ENCODE data around the gene OXNAD1. TPM values are rescaled to one million over a fixed set of nuclear protein-coding genes. Genes with fewer than 3 reads are reported as not detected.

Gene OXNAD1
- total and polyA plus RNA-seq, 10 of the 15 experiments (the other 5 are each of a cell fraction or from before 2014, with no cell fraction given), result 5.6 to 27.8 (median 16.2) TPM

GRCh38 chr3:16255726-16256125 is 9.3 kb upstream of the OXNAD1 start (continued):
- no peak for TF ChIP-seq ZBTB4 (CRISPR knock-in tag; IDR thresholded peaks at IDR 0.05)
- TF ChIP-seq SKIL (IDR thresholded peaks at IDR 0.05; ENCODE audit: low read depth, poor library complexity, severe bottlenecking), result no peak
- no peak for TF ChIP-seq CREM (IDR thresholded peaks at IDR 0.05; ENCODE audit: low read depth)
- no peak for TF ChIP-seq PML (IDR thresholded peaks at IDR 0.05; ENCODE audit: low read length)
- TF ChIP-seq, protein P1, sequence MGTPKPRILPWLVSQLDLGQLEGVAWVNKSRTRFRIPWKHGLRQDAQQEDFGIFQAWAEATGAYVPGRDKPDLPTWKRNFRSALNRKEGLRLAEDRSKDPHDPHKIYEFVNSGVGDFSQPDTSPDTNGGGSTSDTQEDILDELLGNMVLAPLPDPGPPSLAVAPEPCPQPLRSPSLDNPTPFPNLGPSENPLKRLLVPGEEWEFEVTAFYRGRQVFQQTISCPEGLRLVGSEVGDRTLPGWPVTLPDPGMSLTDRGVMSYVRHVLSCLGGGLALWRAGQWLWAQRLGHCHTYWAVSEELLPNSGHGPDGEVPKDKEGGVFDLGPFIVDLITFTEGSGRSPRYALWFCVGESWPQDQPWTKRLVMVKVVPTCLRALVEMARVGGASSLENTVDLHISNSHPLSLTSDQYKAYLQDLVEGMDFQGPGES (IDR thresholded peaks at IDR 0.05), result no peak
- no peak for TF ChIP-seq SUZ12 (IDR thresholded peaks at IDR 0.05; ENCODE audit: unreplicated experiment)
- no peak for TF ChIP-seq NFIC (IDR thresholded peaks at IDR 0.05; ENCODE audit: low read depth, low read length)
- TF ChIP-seq SUPT20H (IDR thresholded peaks at IDR 0.05; ENCODE audit: borderline replicate concordance, control insufficient read depth, low read depth, low read length), result no peak
- no peak for TF ChIP-seq ZBED1 (IDR thresholded peaks at IDR 0.05; ENCODE audit: borderline replicate concordance)
- TF ChIP-seq, protein P2, sequence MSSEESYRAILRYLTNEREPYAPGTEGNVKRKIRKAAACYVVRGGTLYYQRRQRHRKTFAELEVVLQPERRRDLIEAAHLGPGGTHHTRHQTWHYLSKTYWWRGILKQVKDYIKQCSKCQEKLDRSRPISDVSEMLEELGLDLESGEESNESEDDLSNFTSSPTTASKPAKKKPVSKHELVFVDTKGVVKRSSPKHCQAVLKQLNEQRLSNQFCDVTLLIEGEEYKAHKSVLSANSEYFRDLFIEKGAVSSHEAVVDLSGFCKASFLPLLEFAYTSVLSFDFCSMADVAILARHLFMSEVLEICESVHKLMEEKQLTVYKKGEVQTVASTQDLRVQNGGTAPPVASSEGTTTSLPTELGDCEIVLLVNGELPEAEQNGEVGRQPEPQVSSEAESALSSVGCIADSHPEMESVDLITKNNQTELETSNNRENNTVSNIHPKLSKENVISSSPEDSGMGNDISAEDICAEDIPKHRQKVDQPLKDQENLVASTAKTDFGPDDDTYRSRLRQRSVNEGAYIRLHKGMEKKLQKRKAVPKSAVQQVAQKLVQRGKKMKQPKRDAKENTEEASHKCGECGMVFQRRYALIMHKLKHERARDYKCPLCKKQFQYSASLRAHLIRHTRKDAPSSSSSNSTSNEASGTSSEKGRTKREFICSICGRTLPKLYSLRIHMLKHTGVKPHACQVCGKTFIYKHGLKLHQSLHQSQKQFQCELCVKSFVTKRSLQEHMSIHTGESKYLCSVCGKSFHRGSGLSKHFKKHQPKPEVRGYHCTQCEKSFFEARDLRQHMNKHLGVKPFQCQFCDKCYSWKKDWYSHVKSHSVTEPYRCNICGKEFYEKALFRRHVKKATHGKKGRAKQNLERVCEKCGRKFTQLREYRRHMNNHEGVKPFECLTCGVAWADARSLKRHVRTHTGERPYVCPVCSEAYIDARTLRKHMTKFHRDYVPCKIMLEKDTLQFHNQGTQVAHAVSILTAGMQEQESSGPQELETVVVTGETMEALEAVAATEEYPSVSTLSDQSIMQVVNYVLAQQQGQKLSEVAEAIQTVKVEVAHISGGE (CRISPR knock-in tag; IDR thresholded peaks at IDR 0.05), result no peak
